Measurements from ENCODE around the gene EEF1AKMT2.

- TF ChIP-seq, protein P1, sequence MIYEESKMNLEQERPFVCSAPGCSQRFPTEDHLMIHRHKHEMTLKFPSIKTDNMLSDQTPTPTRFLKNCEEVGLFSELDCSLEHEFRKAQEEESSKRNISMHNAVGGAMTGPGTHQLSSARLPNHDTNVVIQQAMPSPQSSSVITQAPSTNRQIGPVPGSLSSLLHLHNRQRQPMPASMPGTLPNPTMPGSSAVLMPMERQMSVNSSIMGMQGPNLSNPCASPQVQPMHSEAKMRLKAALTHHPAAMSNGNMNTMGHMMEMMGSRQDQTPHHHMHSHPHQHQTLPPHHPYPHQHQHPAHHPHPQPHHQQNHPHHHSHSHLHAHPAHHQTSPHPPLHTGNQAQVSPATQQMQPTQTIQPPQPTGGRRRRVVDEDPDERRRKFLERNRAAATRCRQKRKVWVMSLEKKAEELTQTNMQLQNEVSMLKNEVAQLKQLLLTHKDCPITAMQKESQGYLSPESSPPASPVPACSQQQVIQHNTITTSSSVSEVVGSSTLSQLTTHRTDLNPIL (CRISPR knock-in tag; IDR thresholded peaks at IDR 0.05; ENCODE audit: low read depth): no peak
- TF ChIP-seq ZFP3 (CRISPR knock-in tag; IDR thresholded peaks at IDR 0.05) (no peak), ARNTL (CRISPR knock-in tag; IDR thresholded peaks at IDR 0.05; ENCODE audit: borderline replicate concordance, low read depth) (no peak), CSDC2 (CRISPR knock-in tag; IDR thresholded peaks at IDR 0.05) (no peak), SNAI2 (CRISPR knock-in tag; IDR thresholded peaks at IDR 0.05) (no peak), PPARA (CRISPR knock-in tag; IDR thresholded peaks at IDR 0.05; ENCODE audit: borderline replicate concordance) (no peak)
- TF ChIP-seq, protein P2, sequence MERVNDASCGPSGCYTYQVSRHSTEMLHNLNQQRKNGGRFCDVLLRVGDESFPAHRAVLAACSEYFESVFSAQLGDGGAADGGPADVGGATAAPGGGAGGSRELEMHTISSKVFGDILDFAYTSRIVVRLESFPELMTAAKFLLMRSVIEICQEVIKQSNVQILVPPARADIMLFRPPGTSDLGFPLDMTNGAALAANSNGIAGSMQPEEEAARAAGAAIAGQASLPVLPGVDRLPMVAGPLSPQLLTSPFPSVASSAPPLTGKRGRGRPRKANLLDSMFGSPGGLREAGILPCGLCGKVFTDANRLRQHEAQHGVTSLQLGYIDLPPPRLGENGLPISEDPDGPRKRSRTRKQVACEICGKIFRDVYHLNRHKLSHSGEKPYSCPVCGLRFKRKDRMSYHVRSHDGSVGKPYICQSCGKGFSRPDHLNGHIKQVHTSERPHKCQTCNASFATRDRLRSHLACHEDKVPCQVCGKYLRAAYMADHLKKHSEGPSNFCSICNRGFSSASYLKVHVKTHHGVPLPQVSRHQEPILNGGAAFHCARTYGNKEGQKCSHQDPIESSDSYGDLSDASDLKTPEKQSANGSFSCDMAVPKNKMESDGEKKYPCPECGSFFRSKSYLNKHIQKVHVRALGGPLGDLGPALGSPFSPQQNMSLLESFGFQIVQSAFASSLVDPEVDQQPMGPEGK (CRISPR knock-in tag; IDR thresholded peaks at IDR 0.05; ENCODE audit: borderline replicate concordance): no peak
Measured at GRCh38 chr10:124717041-124717757, 74.5 kb downstream of the EEF1AKMT2 start.

All from SK-N-SH treated with all-trans-retinoic acid at 6 μM for 48 hours (cell line).